K562 (cell line): ENCODE measurements around the gene FYTTD1. TPM values are rescaled to one million over a fixed set of nuclear protein-coding genes. Genes with fewer than 3 reads are reported as not detected.
A peak's percentile ranks its signal among the peaks of the same experiment; 100 is the strongest.

Source experiments
- ATAC-seq: fragments of 200-7000 bp; cut with Tn5 transposase; 3 replicates; pipeline ENCODE4 v1.9.1; 2020; ENCODE audit warnings: moderate library complexity
- BruUV-seq: library from RNA; stranded (reverse); fragments of 400-500 nt; replicated peaks from 2 replicates; lab custom pipeline; 2021; lab: Mats Ljungman, UMichigan
- CTCF ChIA-PET: fragments of 300-600 bp; formaldehyde crosslinking; extraction: SDS; loops from one replicate; lab custom pipeline; 2021; ENCODE audit warnings: low intra/inter-chr PET ratio; lab: Yijun Ruan, JAX
- POLR2A ChIA-PET: fragments of 300-600, 350-650 bp; sonication (Branson Sonifier 250); formaldehyde crosslinking; extraction: SDS; loops from one replicate; lab custom pipeline; 2021; ENCODE audit warnings: antibody characterized with exemption, inconsistent platforms; lab: Yijun Ruan, JAX
- DNase-seq, 4 experiments: peaks; one replicate each; pipeline versions ENCODE4 v3.0.0 to v3.0.0-alpha.2; 2011 to 2018; ENCODE audit warnings: low spot score in 3 of 4, mixed read lengths in 3 of 4; ENCODE audit errors: extremely low read depth in 1 of 4
- FAIRE-seq: peaks from 2 replicates; lab custom pipeline; 2011; peaks lifted over from hg19 to GRCh38; lab: Jason Lieb, UNC
- H2AFZ ChIP-seq: 2 replicates; pipeline ENCODE4 v1.6.0; 2011; ENCODE audit warnings: low read depth, low read length, control low read depth, inconsistent platforms
- H3K27ac ChIP-seq: fragments of 200-600 bp; 3 replicates; pipeline ENCODE4 v1.8.0; 2011; ENCODE audit warnings: low read depth, mild to moderate bottlenecking, control low read depth, inconsistent platforms, low read length, moderate library complexity, mixed read lengths; ENCODE audit errors: extremely low read depth
- H3K27me3 ChIP-seq, 2 experiments: fragments of 300-600 bp in 1 of 2; 2 replicates in 1 of 2; 3 replicates in 1 of 2; pipeline versions ENCODE4 v1.6.0 to v1.8.0; 2011; ENCODE audit warnings: inconsistent platforms in 2 of 2, low read length in 2 of 2, mild to moderate bottlenecking in 1 of 2, mixed read lengths in 1 of 2, moderate library complexity in 1 of 2; ENCODE audit not compliant: control insufficient read depth in 2 of 2, insufficient read depth in 2 of 2
- H3K36me3 ChIP-seq: fragments of 300-600 bp; 3 replicates; pipeline ENCODE4 v1.8.0; 2011; ENCODE audit warnings: mild to moderate bottlenecking, low read length, inconsistent platforms; ENCODE audit not compliant: control insufficient read depth, insufficient read depth
- H3K4me1 ChIP-seq, 2 experiments: fragments of 200-600 bp in 1 of 2; replicated peaks in 1 of 2; 2 replicates in 1 of 2; 3 replicates in 1 of 2; pipeline versions ENCODE4 v1.5.1 to v1.8.0; 2011; ENCODE audit warnings: inconsistent platforms in 2 of 2, low read length in 2 of 2, mild to moderate bottlenecking in 1 of 2, mixed read lengths in 1 of 2, moderate library complexity in 1 of 2; ENCODE audit not compliant: control insufficient read depth in 2 of 2, insufficient read depth in 2 of 2
- H3K4me2 ChIP-seq: 2 replicates; pipeline ENCODE4 v1.6.1; 2011; ENCODE audit warnings: low read length, control low read depth, inconsistent platforms, mixed read lengths; ENCODE audit not compliant: insufficient read depth
- H3K4me3 ChIP-seq: fragments of 200-600 bp; sonication (generic), shearing (Covaris generic); 2 replicates; pipeline ENCODE4 v1.5.1; 2016; ENCODE audit warnings: control low read depth, inconsistent platforms
- H3K79me2 ChIP-seq: fragments of 200-600 bp; 3 replicates; pipeline ENCODE4 v1.8.0; 2011; ENCODE audit warnings: low read length, inconsistent platforms; ENCODE audit not compliant: control insufficient read depth, insufficient read depth
- H3K9ac ChIP-seq, 2 experiments: 2 replicates each; pipeline versions ENCODE4 v1.6.0 to v1.6.1; 2011; ENCODE audit warnings: low read depth in 2 of 2, low read length in 2 of 2, control low read depth in 1 of 2, inconsistent platforms in 1 of 2, mild to moderate bottlenecking in 1 of 2, mixed read lengths in 1 of 2; ENCODE audit not compliant: insufficient read depth in 1 of 2
- H3K9me1 ChIP-seq: one replicate; pipeline ENCODE4 v1.6.0; 2011; ENCODE audit warnings: inconsistent platforms, mild to moderate bottlenecking, low read length, moderate library complexity; ENCODE audit not compliant: control insufficient read depth, insufficient read depth
- H3K9me3 ChIP-seq: replicated peaks from 2 replicates; pipeline ENCODE4 v1.5.1; 2011; ENCODE audit warnings: low read depth, low read length, inconsistent platforms; ENCODE audit not compliant: control insufficient read depth, insufficient read depth
- H4K20me1 ChIP-seq: replicated peaks from 2 replicates; pipeline ENCODE4 v1.6.1; 2011; ENCODE audit warnings: low read length, inconsistent platforms, mixed read lengths; ENCODE audit not compliant: control insufficient read depth, insufficient read depth
- CEBPG ChIP-seq, 3 experiments: fragments of 200-800 bp in 1 of 3; sonication (Bioruptor generic) in 1 of 3; sonication (generic) in 1 of 3; formaldehyde crosslinking in 1 of 3; IDR thresholded peaks in 2 of 3; conservative IDR thresholded peaks in 1 of 3; 2 replicates each; pipeline versions ENCODE4 v1.6.1 to v1.8.0; 2016 to 2022; ENCODE audit warnings: missing compliant biosample characterization in 2 of 3, missing genetic modification characterization in 2 of 3, mild to moderate bottlenecking in 1 of 3, missing genetic modification reagents in 1 of 3
- EZH2 ChIP-seq: IDR thresholded peaks from 2 replicates; pipeline ENCODE4 v1.6.1; 2012; ENCODE audit warnings: low read depth, mild to moderate bottlenecking, inconsistent platforms, low read length, borderline replicate concordance
- FOXP1 ChIP-seq: sonication (generic); formaldehyde crosslinking; IDR thresholded peaks from 2 replicates; pipeline ENCODE4 v1.8.0; 2022; ENCODE audit warnings: mild to moderate bottlenecking, missing genetic modification reagents
- NCOA1 ChIP-seq: fragments of 450-650 bp; IDR thresholded peaks from 2 replicates; pipeline ENCODE4 v1.6.1; 2016; ENCODE audit warnings: low read depth
- PCBP1 ChIP-seq: fragments of 200-400 bp; formaldehyde crosslinking; IDR thresholded peaks from 2 replicates; pipeline ENCODE4 v1.6.1; 2018; ENCODE audit warnings: mild to moderate bottlenecking, low read depth, low read length; ENCODE audit not compliant: poor library complexity, severe bottlenecking
- POLR2AphosphoS5 ChIP-seq: IDR thresholded peaks from 2 replicates; pipeline ENCODE4 v1.6.1; 2011; ENCODE audit warnings: mild to moderate bottlenecking, low read depth, low read length, moderate library complexity; ENCODE audit not compliant: control insufficient read depth, insufficient read depth
- TRIM24 ChIP-seq, 2 experiments: fragments of 450-650 bp; IDR thresholded peaks; 2 replicates each; pipeline ENCODE4 v1.6.1; 2016
- ZNF316 ChIP-seq: fragments of 450-650 bp; IDR thresholded peaks from 2 replicates; pipeline ENCODE4 v1.6.1; 2016
- ZNF445 ChIP-seq: fragments of 250-450 bp; sonication (Bioruptor Pico); IDR thresholded peaks from 2 replicates; pipeline ENCODE4 v1.4.0; 2020; ENCODE audit warnings: low read depth, mild to moderate bottlenecking, moderate library complexity
- WGBS: fragments of 100-300 bp; shearing (Covaris generic); methylation state at CpG from one replicate; pipeline ENCODE4 v1.1.6; 2016; ENCODE audit warnings: low coverage, mixed read lengths; ENCODE audit not compliant: insufficient coverage; ENCODE audit errors: missing lambda C conversion rate; 5-methylcytosine and 5-hydroxymethylcytosine counted together
- in situ Hi-C: fragments of 300-500 bp; cut with MboI; formaldehyde crosslinking; loops from 4 replicates; pipeline ENCODE4 v1.15.0; 2018; ENCODE audit warnings: inconsistent platforms, mixed read lengths
- intact Hi-C: fragments of 100-400 bp; cut with micrococcal nuclease; formaldehyde crosslinking; loops from 2 replicates; pipeline ENCODE4 v1.14.2; 2022
- polyA plus RNA-seq, 8 experiments: library from polyadenylated mRNA; depleted of rRNA in 4 of 8; stranded (reverse) in 5 of 8; unstranded in 3 of 8; fragments of >200 nt; fragmentation: Nextera tagmentation in 2 of 8; fragmentation: Illumina TruSeq in 1 of 8; extraction: Ambion mirVana in 2 of 8; extraction: Trizol in 1 of 8; gene quantifications; 2 replicates each; pipeline versions ENCODE4 v1.2.1 to v1.2.3, GENCODE V29; 2011 to 2014; ENCODE audit warnings: inconsistent platforms in 1 of 8, missing spikeins in 1 of 8
- total RNA-seq, 7 experiments: library from RNA; depleted of rRNA in 6 of 7; stranded (reverse); fragments of >200 nt in 6 of 7; fragmentation: Illumina TruSeq in 2 of 7; extraction: Trizol in 2 of 7; gene quantifications; 2 replicates each; pipeline versions ENCODE4 v1.2.1 to v1.2.3, GENCODE V29; 2011 to 2021; ENCODE audit warnings: low replicate concordance in 1 of 7

Gene FYTTD1
- total and polyA plus RNA-seq, 9 of the 15 experiments (the other 6 are each of a cell fraction or from before 2014, with no cell fraction given): 35.7 to 106 (median 76.3) TPM

GRCh38 chr3:197701841-197702240, 47.8 kb upstream of the FYTTD1 start:
- 93% methylated on average over 4 of the region's 4 CpGs for WGBS
- no peak for ATAC-seq
- Histone ChIP-seq H3K27ac (no peak overlapping the region), H3K36me3 (peaks cover 66% of the 10 kb centered on the region; the same call in 2 of the 3 replicates), H3K9me1 (no peaks in the 10 kb centered on the region), H4K20me1 (no peaks in the 10 kb centered on the region; the same call in 1 of the 2 replicates), H3K4me1 (peaks cover 0 to 6% of the 10 kb centered on the region in 2 experiments; a peak in 2 of 5 replicates), H3K27me3 (no peaks in the 10 kb centered on the region), H3K9me3 (no peaks in the 10 kb centered on the region), H3K9ac (no peak overlapping the region), H3K4me2 (no peak overlapping the region), H3K79me2 (no peaks in the 10 kb centered on the region), H2AFZ (no peak overlapping the region), H3K4me3 (no peak overlapping the region)
- ChIA-PET POLR2A (interaction anchor here (0.6 kb wide), 1 partner anchor 16 kb away, joined by 3 read pairs; no protein-coding TSS in a partner anchor), CTCF (no interaction called here)
- FAIRE-seq: no peak
- intact Hi-C loops (no loop called here), in situ Hi-C loops (no loop called here)
- no TSS peak for BruUV-seq
- DNase-seq: no peak
- TF ChIP-seq CEBPG (CRISPR knock-in tag; IDR thresholded peaks at IDR 0.05) (no peak), CEBPG (tag; conservative IDR thresholded peaks at IDR 0.05 in 1 of 2, IDR thresholded peaks at IDR 0.05 in 1 of 2) (no peak), ZNF445 (CRISPR knock-in tag) (no peak), ZNF316 (peak; percentile 14; the same call in 1 of the 2 replicates)

DNA sequence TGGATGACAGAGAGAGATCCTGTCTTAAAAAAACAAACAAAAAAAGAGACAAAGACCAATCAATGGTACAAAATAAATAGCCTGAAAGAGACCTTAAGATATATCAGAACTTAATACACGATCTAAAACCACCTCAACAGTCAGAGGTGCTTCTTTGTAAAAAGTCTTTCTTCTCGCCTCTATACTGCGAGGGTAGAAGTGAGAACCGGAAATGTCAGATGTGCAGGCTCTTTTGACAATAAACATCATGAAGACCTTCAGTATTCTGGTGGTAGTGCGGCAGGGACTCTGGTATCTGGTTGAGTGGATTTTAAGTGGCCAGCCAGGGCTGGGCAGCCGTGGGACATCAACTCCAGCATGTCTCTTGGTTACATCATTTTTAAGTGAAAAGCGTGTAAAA, 43.0 kb upstream of the FYTTD1 start:
- in situ Hi-C loops: no loop called here
- Histone ChIP-seq H2AFZ (no peak overlapping the region), H3K4me1 (no peaks in the 10 kb centered on the region), H3K9me3 (no peaks in the 10 kb centered on the region), H3K27me3 (no peaks in the 10 kb centered on the region), H3K9me1 (no peaks in the 10 kb centered on the region), H3K27ac (no peak overlapping the region), H3K36me3 (peaks cover 26% of the 10 kb centered on the region; the same call in 2 of the 3 replicates), H3K9ac (no peak overlapping the region), H3K4me2 (no peak overlapping the region), H4K20me1 (no peaks in the 10 kb centered on the region), H3K79me2 (no peaks in the 10 kb centered on the region), H3K4me3 (no peak overlapping the region)
- DNase-seq: no peak
- no peak for ATAC-seq
- no TSS peak for BruUV-seq
- 91% methylated on average over 6 of the region's 7 CpGs for WGBS
- FAIRE-seq: no peak
- CTCF ChIA-PET: no interaction called here
- TF ChIP-seq POLR2AphosphoS5 (no peak), FOXP1 (CRISPR knock-in tag) (no peak), PCBP1 (no peak), TRIM24 (IDR thresholded peaks at IDR 0.05) (no peak), EZH2 (no peak), NCOA1 (no peak)
- intact Hi-C loops: no loop called here
- POLR2A ChIA-PET: no interaction called here
